ENCODE results near the gene LRRC18.

DNA sequence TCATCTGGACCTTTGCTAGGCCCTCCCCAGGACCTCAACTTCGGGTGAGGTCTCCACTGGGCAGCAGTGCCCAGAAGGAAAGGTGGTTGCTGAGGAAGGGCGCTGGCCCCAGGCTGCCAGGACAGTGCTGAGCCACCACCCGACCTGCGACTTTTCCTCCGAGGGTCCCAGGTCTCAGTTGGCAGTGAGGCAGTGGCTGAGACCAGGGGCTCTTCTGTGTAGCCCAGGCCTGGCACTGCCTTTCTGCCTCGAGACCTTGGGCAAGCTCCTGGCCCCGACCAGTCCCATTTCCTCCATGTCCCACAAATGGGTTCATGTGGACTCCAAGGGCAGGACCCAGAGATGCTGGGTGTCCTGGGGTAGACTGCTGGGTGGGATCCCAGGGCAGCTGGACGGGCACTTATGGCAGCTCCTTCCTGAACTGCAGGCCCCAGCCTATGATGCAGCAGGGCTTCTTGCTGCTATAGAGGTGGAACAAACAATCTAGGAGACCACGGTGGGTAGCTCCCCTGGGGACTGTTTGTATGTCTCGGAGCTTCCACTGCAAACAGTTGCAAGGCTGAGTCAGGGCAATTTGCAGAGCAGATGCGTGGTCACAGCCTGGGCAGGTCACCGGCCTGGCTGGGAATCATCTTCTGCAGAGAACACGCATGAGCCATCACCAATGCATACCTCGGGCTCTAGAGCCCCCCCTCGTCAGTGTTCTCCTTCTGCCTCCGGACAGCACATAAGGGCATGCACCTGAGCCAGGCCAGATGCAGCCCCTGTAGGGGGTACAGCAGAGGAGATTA is 17.9 kb upstream of the LRRC18 start:
- TF ChIP-seq CTCF (IDR thresholded peaks at IDR 0.05) (no peak), POLR2A (IDR thresholded peaks at IDR 0.05; ENCODE audit: low read depth) (no peak), POLR2AphosphoS5 (IDR thresholded peaks at IDR 0.05) (no peak), EP300 (IDR thresholded peaks at IDR 0.05) (no peak)
